K562 (cell line): Measurements from ENCODE around the gene INPP5E. TPM values are rescaled to one million over a fixed set of nuclear protein-coding genes. Genes with fewer than 3 reads are reported as not detected.
A peak's percentile ranks its signal among the peaks of the same experiment; 100 is the strongest.

ENCODE experiments used
- ATAC-seq: fragments of 200-7000 bp; cut with Tn5 transposase; 3 replicates; pipeline ENCODE4 v1.9.1; 2020; ENCODE audit warnings: moderate library complexity
- BruUV-seq: library from RNA; stranded (reverse); fragments of 400-500 nt; replicated peaks from 2 replicates; lab custom pipeline; 2021; lab: Mats Ljungman, UMichigan
- CTCF ChIA-PET: fragments of 300-600 bp; formaldehyde crosslinking; extraction: SDS; loops from one replicate; lab custom pipeline; 2021; ENCODE audit warnings: low intra/inter-chr PET ratio; lab: Yijun Ruan, JAX
- POLR2A ChIA-PET: fragments of 300-600, 350-650 bp; sonication (Branson Sonifier 250); formaldehyde crosslinking; extraction: SDS; loops from one replicate; lab custom pipeline; 2021; ENCODE audit warnings: antibody characterized with exemption, inconsistent platforms; lab: Yijun Ruan, JAX
- DNase-seq, 4 experiments: peaks; one replicate each; pipeline versions ENCODE4 v3.0.0 to v3.0.0-alpha.2; 2011 to 2018; ENCODE audit warnings: low spot score in 3 of 4, mixed read lengths in 3 of 4; ENCODE audit errors: extremely low read depth in 1 of 4
- FAIRE-seq: peaks from 2 replicates; lab custom pipeline; 2011; peaks lifted over from hg19 to GRCh38; lab: Jason Lieb, UNC
- H2AFZ ChIP-seq: 2 replicates; pipeline ENCODE4 v1.6.0; 2011; ENCODE audit warnings: low read depth, low read length, control low read depth, inconsistent platforms
- H3K27ac ChIP-seq: fragments of 200-600 bp; 3 replicates; pipeline ENCODE4 v1.8.0; 2011; ENCODE audit warnings: low read depth, mild to moderate bottlenecking, control low read depth, inconsistent platforms, low read length, moderate library complexity, mixed read lengths; ENCODE audit errors: extremely low read depth
- H3K27me3 ChIP-seq, 2 experiments: fragments of 300-600 bp in 1 of 2; 2 replicates in 1 of 2; 3 replicates in 1 of 2; pipeline versions ENCODE4 v1.6.0 to v1.8.0; 2011; ENCODE audit warnings: inconsistent platforms in 2 of 2, low read length in 2 of 2, mild to moderate bottlenecking in 1 of 2, mixed read lengths in 1 of 2, moderate library complexity in 1 of 2; ENCODE audit not compliant: control insufficient read depth in 2 of 2, insufficient read depth in 2 of 2
- H3K36me3 ChIP-seq: fragments of 300-600 bp; 3 replicates; pipeline ENCODE4 v1.8.0; 2011; ENCODE audit warnings: mild to moderate bottlenecking, low read length, inconsistent platforms; ENCODE audit not compliant: control insufficient read depth, insufficient read depth
- H3K4me1 ChIP-seq, 2 experiments: fragments of 200-600 bp in 1 of 2; replicated peaks in 1 of 2; 2 replicates in 1 of 2; 3 replicates in 1 of 2; pipeline versions ENCODE4 v1.5.1 to v1.8.0; 2011; ENCODE audit warnings: inconsistent platforms in 2 of 2, low read length in 2 of 2, mild to moderate bottlenecking in 1 of 2, mixed read lengths in 1 of 2, moderate library complexity in 1 of 2; ENCODE audit not compliant: control insufficient read depth in 2 of 2, insufficient read depth in 2 of 2
- H3K4me2 ChIP-seq: 2 replicates; pipeline ENCODE4 v1.6.1; 2011; ENCODE audit warnings: low read length, control low read depth, inconsistent platforms, mixed read lengths; ENCODE audit not compliant: insufficient read depth
- H3K4me3 ChIP-seq: fragments of 200-600 bp; sonication (generic), shearing (Covaris generic); 2 replicates; pipeline ENCODE4 v1.5.1; 2016; ENCODE audit warnings: control low read depth, inconsistent platforms
- H3K79me2 ChIP-seq: fragments of 200-600 bp; 3 replicates; pipeline ENCODE4 v1.8.0; 2011; ENCODE audit warnings: low read length, inconsistent platforms; ENCODE audit not compliant: control insufficient read depth, insufficient read depth
- H3K9ac ChIP-seq, 2 experiments: 2 replicates each; pipeline versions ENCODE4 v1.6.0 to v1.6.1; 2011; ENCODE audit warnings: low read depth in 2 of 2, low read length in 2 of 2, control low read depth in 1 of 2, inconsistent platforms in 1 of 2, mild to moderate bottlenecking in 1 of 2, mixed read lengths in 1 of 2; ENCODE audit not compliant: insufficient read depth in 1 of 2
- H3K9me1 ChIP-seq: one replicate; pipeline ENCODE4 v1.6.0; 2011; ENCODE audit warnings: inconsistent platforms, mild to moderate bottlenecking, low read length, moderate library complexity; ENCODE audit not compliant: control insufficient read depth, insufficient read depth
- H3K9me3 ChIP-seq: replicated peaks from 2 replicates; pipeline ENCODE4 v1.5.1; 2011; ENCODE audit warnings: low read depth, low read length, inconsistent platforms; ENCODE audit not compliant: control insufficient read depth, insufficient read depth
- H4K20me1 ChIP-seq: replicated peaks from 2 replicates; pipeline ENCODE4 v1.6.1; 2011; ENCODE audit warnings: low read length, inconsistent platforms, mixed read lengths; ENCODE audit not compliant: control insufficient read depth, insufficient read depth
- BDP1 ChIP-seq: IDR thresholded peaks from 3 replicates; pipeline ENCODE4 v1.6.1; 2011; ENCODE audit not compliant: insufficient read length, insufficient read depth
- POLR2G ChIP-seq: fragments of 200-400 bp; formaldehyde crosslinking; IDR thresholded peaks from 2 replicates; pipeline ENCODE4 v1.6.1; 2017; ENCODE audit warnings: low read depth, mild to moderate bottlenecking, antibody characterized with exemption, low read length, moderate library complexity
- PTTG1 ChIP-seq: fragments of 450-650 bp; IDR thresholded peaks from 2 replicates; pipeline ENCODE4 v1.6.1; 2016; ENCODE audit warnings: low read depth, mild to moderate bottlenecking, missing genetic modification characterization, missing compliant biosample characterization
- U2AF2 ChIP-seq: fragments of 200-400 bp; formaldehyde crosslinking; optimal IDR thresholded peaks from 2 replicates; pipeline ENCODE3; 2017; ENCODE audit warnings: low read depth, mild to moderate bottlenecking, low read length
- ZNF444 ChIP-seq: fragments of 250-450 bp; sonication (Bioruptor Pico); IDR thresholded peaks from 2 replicates; pipeline ENCODE4 v1.4.0; 2020; ENCODE audit warnings: mild to moderate bottlenecking, moderate library complexity
- ZNF668 ChIP-seq: fragments of 250-450 bp; sonication (Bioruptor Pico); IDR thresholded peaks from 2 replicates; pipeline ENCODE4 v1.8.0; 2022; ENCODE audit warnings: mild to moderate bottlenecking, inconsistent platforms
- ZNF830 ChIP-seq: fragments of 250-450 bp; sonication (Bioruptor Pico); IDR thresholded peaks from 2 replicates; pipeline ENCODE4 v1.5.0; 2021; ENCODE audit warnings: mild to moderate bottlenecking
- WGBS: fragments of 100-300 bp; shearing (Covaris generic); methylation state at CpG from one replicate; pipeline ENCODE4 v1.1.6; 2016; ENCODE audit warnings: low coverage, mixed read lengths; ENCODE audit not compliant: insufficient coverage; ENCODE audit errors: missing lambda C conversion rate; 5-methylcytosine and 5-hydroxymethylcytosine counted together
- in situ Hi-C: fragments of 300-500 bp; cut with MboI; formaldehyde crosslinking; loops from 4 replicates; pipeline ENCODE4 v1.15.0; 2018; ENCODE audit warnings: inconsistent platforms, mixed read lengths
- intact Hi-C: fragments of 100-400 bp; cut with micrococcal nuclease; formaldehyde crosslinking; loops from 2 replicates; pipeline ENCODE4 v1.14.2; 2022
- polyA plus RNA-seq, 8 experiments: library from polyadenylated mRNA; depleted of rRNA in 4 of 8; stranded (reverse) in 5 of 8; unstranded in 3 of 8; fragments of >200 nt; fragmentation: Nextera tagmentation in 2 of 8; fragmentation: Illumina TruSeq in 1 of 8; extraction: Ambion mirVana in 2 of 8; extraction: Trizol in 1 of 8; gene quantifications; 2 replicates each; pipeline versions ENCODE4 v1.2.1 to v1.2.3, GENCODE V29; 2011 to 2014; ENCODE audit warnings: inconsistent platforms in 1 of 8, missing spikeins in 1 of 8
- total RNA-seq, 7 experiments: library from RNA; depleted of rRNA in 6 of 7; stranded (reverse); fragments of >200 nt in 6 of 7; fragmentation: Illumina TruSeq in 2 of 7; extraction: Trizol in 2 of 7; gene quantifications; 2 replicates each; pipeline versions ENCODE4 v1.2.1 to v1.2.3, GENCODE V29; 2011 to 2021; ENCODE audit warnings: low replicate concordance in 1 of 7

INPP5E gene
- total and polyA plus RNA-seq, 9 of the 15 experiments (the other 6 are each of a cell fraction or from before 2014, with no cell fraction given) = 0.38 to 17.4 (median 4.9) TPM

DNA sequence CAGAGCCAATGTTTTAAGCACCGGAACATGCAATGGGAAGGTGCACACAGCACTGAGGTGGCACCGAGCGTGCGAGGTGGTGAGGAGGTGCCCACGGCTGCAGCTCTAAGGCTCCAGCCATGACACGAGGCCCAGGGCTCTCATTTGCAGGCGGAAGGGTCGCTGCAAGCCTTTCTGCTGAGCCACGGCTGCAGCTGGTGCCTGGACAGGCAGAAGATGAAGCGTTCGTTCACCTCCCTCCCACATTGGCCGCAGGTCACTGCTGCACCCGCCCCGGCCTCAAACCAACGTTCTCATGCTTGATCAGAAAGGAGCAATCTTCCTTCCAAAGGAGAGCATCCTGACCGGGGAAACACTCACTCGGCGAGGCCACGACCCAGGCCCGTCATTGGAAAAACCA, 4.5 kb upstream of the INPP5E start:
- DNase-seq = no peak
- no peak for TF ChIP-seq ZNF830 (CRISPR knock-in tag)
- TF ChIP-seq POLR2G = peak; percentile 29; the same call in 1 of the 2 replicates
- TF ChIP-seq PTTG1 (tag) = no peak
- no peak for TF ChIP-seq U2AF2
- TF ChIP-seq BDP1 = no peak
- TF ChIP-seq ZNF444 (CRISPR knock-in tag) = no peak
- no peak for TF ChIP-seq ZNF668 (CRISPR knock-in tag)
- peaks cover 4 to 19% of the 10 kb centered on the region in 2 experiments; a peak in 3 of 5 replicates for H3K4me1 ChIP-seq
- H4K20me1 ChIP-seq = peaks cover 16% of the 10 kb centered on the region
- no peaks in the 10 kb centered on the region for H3K9me3 ChIP-seq
- H3K9ac ChIP-seq = no peak overlapping the region
- FAIRE-seq = no peak
- BruUV-seq = no TSS peak
- no peak overlapping the region for H3K4me2 ChIP-seq
- H2AFZ ChIP-seq = no peak overlapping the region
- peaks cover 5% of the 10 kb centered on the region for H3K79me2 ChIP-seq
- CTCF ChIA-PET = no interaction called here
- H3K36me3 ChIP-seq = peaks cover 82% of the 10 kb centered on the region
- POLR2A ChIA-PET = interaction anchor here (1.6 kb wide), 1 partner anchor 14 kb away, joined by 7 read pairs; no protein-coding TSS in a partner anchor
- ATAC-seq = no peak
- intact Hi-C loops = no loop called here
- no peak overlapping the region for H3K4me3 ChIP-seq
- in situ Hi-C loops = no loop called here
- no peak overlapping the region for H3K27ac ChIP-seq
- no peaks in the 10 kb centered on the region for H3K27me3 ChIP-seq
- 93% methylated on average over 20 of the region's 20 CpGs for WGBS
- peaks cover 11% of the 10 kb centered on the region for H3K9me1 ChIP-seq
